ENCODE measurements around the gene THRB.
"Not testable (repeated sequence)": the region's sequence is repeated elsewhere in the genome, so short reads cannot be mapped to it uniquely, and the experiment has no call there.

The THRB gene

GRCh38 chr3:24433838-24434591 lies 60.6 kb downstream of the THRB start:
- DNase-seq, result no peak
- no peak overlapping the region for H3K4me3 ChIP-seq (ENCODE audit: low read depth, low read length)
- no peaks in the 10 kb centered on the region for H3K27me3 ChIP-seq
- no peaks in the 10 kb centered on the region for H3K4me1 ChIP-seq
- no peaks in the 10 kb centered on the region for H3K36me3 ChIP-seq
- TF ChIP-seq, protein P1, sequence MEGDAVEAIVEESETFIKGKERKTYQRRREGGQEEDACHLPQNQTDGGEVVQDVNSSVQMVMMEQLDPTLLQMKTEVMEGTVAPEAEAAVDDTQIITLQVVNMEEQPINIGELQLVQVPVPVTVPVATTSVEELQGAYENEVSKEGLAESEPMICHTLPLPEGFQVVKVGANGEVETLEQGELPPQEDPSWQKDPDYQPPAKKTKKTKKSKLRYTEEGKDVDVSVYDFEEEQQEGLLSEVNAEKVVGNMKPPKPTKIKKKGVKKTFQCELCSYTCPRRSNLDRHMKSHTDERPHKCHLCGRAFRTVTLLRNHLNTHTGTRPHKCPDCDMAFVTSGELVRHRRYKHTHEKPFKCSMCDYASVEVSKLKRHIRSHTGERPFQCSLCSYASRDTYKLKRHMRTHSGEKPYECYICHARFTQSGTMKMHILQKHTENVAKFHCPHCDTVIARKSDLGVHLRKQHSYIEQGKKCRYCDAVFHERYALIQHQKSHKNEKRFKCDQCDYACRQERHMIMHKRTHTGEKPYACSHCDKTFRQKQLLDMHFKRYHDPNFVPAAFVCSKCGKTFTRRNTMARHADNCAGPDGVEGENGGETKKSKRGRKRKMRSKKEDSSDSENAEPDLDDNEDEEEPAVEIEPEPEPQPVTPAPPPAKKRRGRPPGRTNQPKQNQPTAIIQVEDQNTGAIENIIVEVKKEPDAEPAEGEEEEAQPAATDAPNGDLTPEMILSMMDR (IDR thresholded peaks at IDR 0.05; ENCODE audit: low read depth, low read length), result no peak
- no peaks in the 10 kb centered on the region for H3K9me3 ChIP-seq

GRCh38 chr3:24432989-24433388 lies 61.7 kb downstream of the THRB start:
- TF ChIP-seq, protein P1 (IDR thresholded peaks at IDR 0.05; ENCODE audit: low read depth, low read length), result no peak
- no peaks in the 10 kb centered on the region for H3K4me1 ChIP-seq

GRCh38 chr3:24428481-24428880 lies 66.2 kb downstream of the THRB start:
- no peaks in the 10 kb centered on the region for H3K36me3 ChIP-seq
- H3K4me3 ChIP-seq (ENCODE audit: low read depth, low read length), result no peak overlapping the region
- TF ChIP-seq, protein P1 (IDR thresholded peaks at IDR 0.05; ENCODE audit: low read depth, low read length), result no peak
- H3K4me1 ChIP-seq, result no peaks in the 10 kb centered on the region
- H3K9me3 ChIP-seq, result no peaks in the 10 kb centered on the region
- no peak for DNase-seq
- H3K27me3 ChIP-seq, result no peaks in the 10 kb centered on the region

More at GRCh38 chr3:24432989-24433388, 61.7 kb downstream of the THRB start:
- Histone ChIP-seq H3K27me3 (no peaks in the 10 kb centered on the region), H3K9me3 (no peaks in the 10 kb centered on the region), H3K4me3 (ENCODE audit: low read depth, low read length) (no peak overlapping the region), H3K36me3 (no peaks in the 10 kb centered on the region)
- DNase-seq, result no peak

GRCh38 chr3:24426896-24427295 lies 67.8 kb downstream of the THRB start:
- no peak for DNase-seq
- no peaks in the 10 kb centered on the region for H3K27me3 ChIP-seq
- H3K9me3 ChIP-seq, result no peaks in the 10 kb centered on the region
- H3K36me3 ChIP-seq, result no peaks in the 10 kb centered on the region
- H3K4me3 ChIP-seq (ENCODE audit: low read depth, low read length), result no peak overlapping the region
- TF ChIP-seq, protein P1 (IDR thresholded peaks at IDR 0.05; ENCODE audit: low read depth, low read length), result no peak
- no peaks in the 10 kb centered on the region for H3K4me1 ChIP-seq

DNA sequence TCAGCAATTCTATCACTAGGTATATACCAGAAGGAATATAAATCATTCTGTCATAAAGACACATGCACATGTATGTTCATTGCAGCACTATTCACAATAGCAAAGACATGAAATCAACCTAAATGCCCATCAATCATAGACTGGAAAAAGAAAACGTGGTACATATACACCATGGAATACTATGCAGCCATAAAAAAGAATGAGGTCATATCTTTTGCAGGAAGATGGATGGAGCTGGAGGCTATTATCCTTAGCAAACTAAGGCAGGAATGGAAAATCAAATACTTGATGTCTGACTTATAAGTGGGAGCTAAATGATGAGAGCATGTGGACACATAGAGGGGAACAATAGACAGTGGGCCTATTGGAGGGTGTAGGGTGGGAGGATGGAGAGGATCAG lies 73.8 kb downstream of the THRB start:
- H3K4me3 ChIP-seq (ENCODE audit: low read depth, low read length); H3K36me3 ChIP-seq: not testable (repeated sequence)

DNA sequence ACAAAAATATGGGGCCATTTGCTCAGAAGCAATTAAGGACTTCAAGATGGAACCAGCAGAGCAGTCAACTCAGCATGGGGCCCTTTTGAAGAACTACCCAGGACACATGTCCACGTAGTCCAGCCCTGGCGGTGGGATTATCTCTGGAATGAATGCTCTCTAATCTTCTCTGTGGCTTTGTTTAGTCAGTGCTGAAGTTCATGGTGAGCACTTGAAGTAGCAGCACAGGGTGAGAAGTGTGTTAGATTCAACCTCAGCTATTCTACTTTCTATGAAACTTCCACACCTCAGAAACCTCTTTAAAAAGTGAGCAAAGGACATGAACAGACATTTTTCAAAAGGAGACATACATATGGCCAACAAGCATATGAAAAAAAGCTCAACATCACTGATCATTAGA lies 74.4 kb downstream of the THRB start:
- TF ChIP-seq, protein P1 (IDR thresholded peaks at IDR 0.05; ENCODE audit: low read depth, low read length), result no peak
- DNase-seq, result no peak
- Histone ChIP-seq H3K4me1 (no peaks in the 10 kb centered on the region), H3K27me3 (no peaks in the 10 kb centered on the region), H3K4me3 (ENCODE audit: low read depth, low read length) (no peak overlapping the region), H3K36me3 (no peaks in the 10 kb centered on the region), H3K9me3 (no peaks in the 10 kb centered on the region)

More for the DNA sequence above, 73.8 kb downstream of the THRB start:
- H3K4me1 ChIP-seq, DNase-seq, H3K27me3 ChIP-seq, H3K9me3 ChIP-seq: not testable (repeated sequence)

Measured in BE2C (cell line).